SW480 (cell line): ENCODE data around the gene SYNJ2.

Experiments used
- DNase-seq: peaks from one replicate; pipeline ENCODE4 v3.0.0-alpha.2; 2016; ENCODE audit warnings: low spot score

The SYNJ2 gene

DNA sequence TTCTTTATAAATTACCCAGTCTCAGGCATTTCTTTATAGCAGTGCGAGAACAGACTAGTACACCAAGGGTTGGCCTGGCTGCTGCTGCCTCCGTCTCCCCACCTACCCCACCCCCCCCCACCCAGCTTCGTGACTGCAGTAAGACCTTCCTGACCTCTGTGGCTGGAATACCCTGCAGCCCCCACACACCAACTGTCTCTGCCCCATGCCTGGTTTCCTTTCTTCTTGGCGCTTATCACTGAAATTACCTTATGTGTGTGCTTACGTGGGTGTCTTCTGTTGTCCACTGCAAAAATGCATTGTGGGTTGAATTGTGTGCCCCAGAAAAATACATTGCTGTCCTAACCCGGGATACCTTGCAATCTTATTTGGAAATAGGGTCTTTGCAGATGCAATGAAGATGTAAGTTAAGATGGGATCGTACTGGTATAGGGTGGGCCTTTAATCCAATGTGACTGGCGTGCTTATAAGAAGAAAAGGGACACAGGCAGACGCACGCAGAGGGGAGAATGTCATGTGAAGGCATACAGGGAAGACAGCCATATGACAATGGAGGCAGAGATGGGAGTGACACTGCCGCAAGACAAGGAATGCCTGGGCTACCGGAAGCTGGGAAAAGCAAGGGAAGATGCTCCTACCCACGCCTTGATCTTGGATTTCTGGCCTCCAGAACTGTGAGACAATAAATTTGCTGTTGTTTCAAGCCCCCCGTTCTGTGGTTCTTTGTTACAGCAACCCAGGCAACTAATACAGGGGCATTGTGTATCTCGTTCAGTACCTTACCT, 15.4 kb downstream of the SYNJ2 start:
- DNase-seq = no peak

DNA sequence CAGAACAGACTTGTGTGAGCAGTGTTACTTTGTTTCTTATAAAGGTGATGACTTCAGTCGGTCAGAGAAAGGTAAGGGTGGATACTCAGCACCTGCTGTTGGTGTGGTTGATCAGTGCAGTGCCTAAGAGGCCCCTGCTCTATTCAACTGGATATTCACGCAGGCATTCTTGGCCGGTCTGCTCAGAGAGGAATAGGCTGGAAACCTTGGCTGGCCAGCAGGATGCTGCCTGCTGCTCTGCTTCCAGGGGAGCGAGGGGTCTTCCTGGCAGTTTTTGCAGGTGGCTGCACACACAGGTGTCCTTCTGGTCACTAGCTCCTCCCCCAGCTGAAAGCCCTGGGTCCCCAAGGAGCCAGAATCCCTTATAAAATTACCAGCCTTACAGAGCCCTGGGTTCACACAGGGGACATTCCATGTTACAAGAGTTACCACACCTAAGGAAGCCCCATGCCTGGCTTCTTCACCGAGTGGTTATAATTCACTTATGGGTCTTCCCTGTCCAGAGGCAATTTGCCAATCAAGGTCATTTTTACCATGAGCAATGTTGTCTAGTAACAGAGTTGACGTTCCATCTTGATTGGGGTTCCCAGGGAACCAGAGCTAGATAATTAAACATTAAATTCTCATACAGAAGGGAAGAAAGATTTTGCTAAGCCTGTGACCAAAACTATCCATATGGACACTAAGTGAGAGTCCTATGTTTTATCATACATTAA, 16.4 kb downstream of the SYNJ2 start:
- DNase-seq = no peak

DNA sequence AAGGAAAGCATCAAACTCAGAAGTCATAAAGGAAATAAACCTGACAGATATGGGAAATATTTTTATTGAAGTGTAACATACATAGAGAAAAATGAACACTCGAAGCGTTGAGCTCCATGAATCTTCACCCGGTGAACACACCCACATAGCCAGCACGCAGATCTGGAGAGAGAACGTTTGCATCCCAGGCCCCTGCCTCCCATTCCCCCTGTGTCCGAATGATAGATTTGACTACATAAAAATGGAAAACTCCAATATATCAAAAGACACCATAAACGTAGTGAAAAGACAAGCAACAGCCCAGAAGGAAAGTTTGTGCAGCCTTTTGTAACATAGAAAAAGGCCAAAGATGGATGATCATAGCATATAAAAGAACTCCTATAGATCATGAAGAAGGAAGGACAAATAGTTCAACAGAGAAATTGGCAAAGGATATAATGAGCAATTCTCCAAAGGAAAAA, 17.1 kb downstream of the SYNJ2 start:
- DNase-seq = no peak

DNA sequence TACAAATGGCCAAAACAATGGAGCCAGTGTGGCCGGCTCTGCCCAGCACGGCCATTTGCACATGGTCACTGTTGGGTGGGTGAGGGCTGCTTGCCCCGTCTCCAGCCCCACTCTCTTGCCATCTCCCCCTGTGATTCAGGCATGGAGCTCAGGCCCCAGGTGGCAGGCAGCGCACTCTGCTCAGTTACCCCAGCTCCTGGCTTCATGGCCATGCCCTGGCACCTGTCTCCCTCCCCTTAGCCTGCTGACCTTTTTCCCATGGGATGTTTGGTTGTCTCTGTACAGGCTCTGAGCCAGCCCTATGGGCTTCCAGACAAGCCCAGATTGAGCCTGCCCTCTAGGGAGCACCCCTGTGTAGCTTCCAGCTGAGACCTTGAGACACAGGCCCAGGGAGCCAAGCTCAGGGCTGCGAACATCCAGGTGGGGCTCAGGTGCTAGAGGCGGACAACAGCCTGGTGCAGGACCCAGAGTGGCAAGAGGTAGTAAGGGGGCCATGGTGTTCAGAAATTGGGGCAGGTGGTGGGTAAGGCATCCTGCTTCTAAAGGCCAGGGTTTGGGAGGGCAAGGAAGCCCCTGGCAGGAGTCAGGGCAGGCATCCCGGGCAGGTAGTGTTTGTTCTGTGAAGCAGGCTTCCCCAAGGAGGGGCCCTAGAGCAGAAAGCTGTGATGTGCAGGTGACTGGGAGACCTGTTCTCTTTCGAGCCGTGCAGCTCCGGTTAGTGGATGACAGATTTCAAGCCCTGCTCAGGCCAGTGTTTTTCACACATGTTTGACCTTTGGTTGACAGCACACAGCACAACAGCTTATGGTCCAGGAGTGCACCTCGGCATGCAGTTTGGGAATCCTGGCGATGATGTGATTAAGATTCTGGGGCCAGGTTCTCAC, 17.7 kb downstream of the SYNJ2 start:
- DNase-seq = no peak

DNA sequence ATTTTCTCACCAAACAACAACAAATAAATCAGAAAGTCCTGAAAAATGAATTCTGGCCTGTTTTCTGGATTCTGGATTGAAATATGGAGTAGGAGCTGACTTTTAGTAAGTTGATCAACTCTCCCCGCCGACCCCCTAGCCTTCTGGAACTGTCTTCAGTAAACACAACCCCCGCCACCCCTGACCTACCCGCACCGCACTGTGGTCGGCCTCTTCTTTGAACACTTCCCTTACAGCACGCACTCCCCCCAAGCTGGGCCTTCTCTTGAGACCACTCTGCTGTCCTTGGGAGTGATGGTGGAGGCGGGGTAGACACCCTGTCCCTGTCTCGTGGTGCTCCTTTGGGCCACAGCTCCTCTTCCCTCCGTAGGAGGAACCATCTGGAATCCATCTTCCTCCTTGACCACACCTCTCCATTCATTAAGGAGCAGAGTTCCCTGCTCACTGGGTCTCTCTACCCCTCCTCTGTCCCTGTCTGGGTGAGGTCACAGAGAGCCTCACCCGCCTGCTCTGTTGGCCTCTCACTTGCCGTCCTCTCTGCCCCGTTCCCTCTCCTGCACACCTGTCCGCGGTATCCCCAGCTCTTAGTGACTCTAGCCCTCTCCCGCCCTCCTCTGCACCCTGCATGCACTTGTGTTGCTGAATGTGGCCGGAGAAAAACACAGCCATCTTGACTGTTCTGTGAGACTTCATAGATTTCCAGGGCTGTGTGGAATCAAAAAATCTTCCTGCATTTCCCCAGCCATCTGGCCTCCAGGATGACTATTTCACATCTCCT, 19.1 kb downstream of the SYNJ2 start:
- no peak for DNase-seq

DNA sequence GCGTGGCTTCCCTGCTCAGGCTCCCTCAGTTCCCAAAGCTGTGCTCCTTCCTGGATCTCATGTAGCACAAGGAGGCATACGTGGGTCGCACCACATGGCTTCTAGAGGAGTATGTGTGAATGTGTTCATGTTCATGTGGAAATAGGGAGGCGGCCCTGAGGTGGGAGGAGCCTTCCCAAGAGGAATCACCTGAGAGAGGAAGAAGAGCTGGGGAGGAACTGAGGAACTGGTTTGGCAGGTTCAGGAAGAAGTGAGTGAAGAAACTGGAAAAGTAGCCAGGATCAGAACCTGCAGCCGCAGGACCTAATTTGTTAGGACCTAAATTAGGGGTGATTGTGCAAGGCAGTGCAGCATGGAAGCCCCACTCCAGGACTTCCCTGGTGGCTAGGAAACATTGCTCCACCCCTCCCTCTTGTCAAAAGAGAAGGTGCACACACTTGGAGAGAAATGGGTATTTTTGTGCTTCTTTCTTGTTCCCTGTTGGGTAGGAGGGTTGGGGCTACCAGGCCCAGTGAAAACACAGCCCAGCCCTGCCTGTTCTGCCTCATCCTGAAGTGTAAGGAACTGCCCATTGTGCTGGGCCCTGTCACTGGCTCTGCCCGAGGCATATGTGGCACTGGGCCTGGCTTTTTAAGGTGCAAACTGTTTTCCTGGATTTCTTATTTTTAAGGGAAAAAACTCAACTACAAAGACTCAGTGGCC, 20.7 kb downstream of the SYNJ2 start:
- no peak for DNase-seq

DNA sequence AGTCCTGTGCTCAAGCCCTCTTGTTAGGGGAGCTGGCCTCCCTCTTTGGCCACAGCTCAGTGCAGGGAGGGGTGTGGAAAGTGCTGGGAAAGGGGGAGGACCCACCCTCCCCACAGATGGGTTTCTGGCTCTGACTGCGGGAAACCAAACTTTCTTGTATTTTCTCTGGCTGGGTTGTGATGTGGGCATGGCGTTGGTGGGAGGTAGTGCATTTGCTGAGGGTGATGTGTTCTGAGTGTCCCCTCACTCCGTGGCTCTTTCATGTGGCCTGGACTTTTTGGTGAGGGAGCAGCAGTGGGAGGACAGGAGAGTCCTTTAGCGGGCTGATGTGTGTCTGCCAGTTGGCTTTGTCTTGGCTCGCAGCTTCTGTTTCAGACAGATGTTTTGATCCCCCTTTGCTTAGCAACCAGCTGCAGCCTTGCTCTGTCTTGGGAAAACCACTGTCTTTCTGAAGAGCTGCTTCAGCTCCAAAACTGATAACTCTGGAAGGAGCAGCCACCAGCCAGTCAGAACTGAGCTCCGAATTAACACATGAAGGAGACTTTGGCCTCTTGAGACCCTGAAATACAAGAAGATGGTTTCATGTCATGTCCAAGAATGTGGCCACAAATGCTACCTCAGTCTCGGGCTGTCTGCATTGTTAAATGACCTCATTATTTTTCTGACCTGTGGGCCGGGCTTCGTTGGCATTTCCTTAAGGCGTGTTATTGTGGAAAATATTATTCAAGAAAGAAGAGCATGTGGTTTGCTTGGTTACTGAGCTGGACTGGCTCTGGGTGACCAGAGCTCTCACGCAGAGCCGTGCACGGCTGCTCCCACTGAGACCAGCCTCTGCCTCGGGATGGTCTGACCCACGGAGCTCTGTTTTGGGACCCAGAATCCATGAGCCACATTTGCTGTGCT, 21.5 kb downstream of the SYNJ2 start:
- no peak for DNase-seq

DNA sequence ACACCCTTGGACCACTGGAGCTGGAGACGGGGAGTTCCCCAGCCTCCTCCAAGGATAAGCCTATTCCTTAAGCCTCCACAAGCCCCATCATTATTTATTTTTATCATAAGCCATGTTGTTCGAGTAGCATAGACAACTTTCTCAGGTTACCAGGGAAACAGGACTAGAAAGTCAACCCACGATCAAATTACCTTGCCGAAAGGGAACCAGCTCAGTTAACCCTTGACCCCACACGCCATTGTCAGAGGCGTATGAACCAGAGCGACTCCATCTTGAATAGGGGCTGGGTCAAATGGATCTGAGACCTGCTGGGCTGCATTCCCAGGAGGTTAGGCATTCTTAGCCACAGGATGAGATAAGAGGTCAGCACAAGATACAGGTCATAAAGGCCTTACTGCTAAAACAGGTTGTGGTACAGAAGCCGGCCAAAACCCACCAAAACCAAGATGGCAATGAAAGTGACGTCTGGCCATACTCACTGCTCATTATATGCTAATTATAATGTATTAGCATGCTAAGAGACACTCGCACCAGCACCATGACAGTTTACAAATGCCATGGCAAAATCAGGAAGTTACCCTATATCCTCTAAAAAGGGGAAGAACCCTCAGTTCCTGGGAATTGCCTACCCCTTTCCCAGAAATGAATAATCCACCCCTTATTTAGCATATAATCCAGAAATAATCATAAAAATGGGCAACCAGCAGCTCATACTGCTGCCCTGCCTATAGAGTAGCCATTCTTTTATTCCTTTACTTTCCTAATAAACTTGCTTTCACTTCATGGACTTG, 22.4 kb downstream of the SYNJ2 start:
- DNase-seq = no peak

DNA sequence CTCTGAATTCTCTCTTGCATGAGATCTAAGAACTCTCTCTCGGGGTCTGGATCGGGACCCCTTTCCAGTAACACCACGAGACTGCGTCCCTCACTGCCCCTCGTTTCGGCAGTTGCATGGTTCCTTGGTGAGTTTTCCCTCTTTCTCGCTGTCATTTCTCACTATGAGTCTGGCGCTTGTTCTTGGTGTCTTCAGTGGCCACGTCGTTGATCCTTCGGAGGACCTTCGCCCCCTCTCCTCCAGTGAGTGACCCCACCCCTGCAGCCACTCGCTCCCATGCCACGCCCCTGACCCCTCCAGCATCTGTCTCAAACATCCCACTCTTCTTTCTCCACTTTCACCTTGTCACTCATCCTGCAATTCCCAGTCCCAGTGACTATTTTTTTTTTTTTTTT, 23.0 kb downstream of the SYNJ2 start:
- DNase-seq = no peak

DNA sequence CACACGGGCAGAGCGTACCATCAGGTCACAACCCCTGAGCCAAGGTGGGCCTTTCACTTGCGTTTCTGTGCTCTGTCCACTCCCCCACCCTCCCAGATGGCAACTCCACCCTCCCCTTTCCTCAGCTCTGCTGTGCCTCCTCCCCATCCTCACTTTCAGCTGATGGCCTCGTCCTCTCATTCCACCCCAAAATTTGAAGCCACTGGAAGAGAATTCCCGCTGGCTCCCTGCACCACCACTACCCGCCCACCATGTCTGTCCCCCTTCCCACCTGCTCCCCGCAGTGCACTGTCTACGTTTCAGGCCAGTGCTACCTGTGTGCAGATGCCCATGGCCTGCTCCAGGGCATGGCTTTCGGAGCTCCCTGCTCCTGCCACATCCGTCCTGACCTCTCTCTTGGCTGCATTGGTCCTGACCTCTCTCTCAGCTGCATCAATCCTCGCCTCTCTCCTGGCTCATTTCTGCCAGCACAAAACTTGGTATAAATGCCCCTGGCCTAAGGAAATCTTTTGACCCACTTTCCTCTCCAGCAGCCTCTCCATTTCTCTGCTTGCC, 24.0 kb downstream of the SYNJ2 start:
- no peak for DNase-seq

DNA sequence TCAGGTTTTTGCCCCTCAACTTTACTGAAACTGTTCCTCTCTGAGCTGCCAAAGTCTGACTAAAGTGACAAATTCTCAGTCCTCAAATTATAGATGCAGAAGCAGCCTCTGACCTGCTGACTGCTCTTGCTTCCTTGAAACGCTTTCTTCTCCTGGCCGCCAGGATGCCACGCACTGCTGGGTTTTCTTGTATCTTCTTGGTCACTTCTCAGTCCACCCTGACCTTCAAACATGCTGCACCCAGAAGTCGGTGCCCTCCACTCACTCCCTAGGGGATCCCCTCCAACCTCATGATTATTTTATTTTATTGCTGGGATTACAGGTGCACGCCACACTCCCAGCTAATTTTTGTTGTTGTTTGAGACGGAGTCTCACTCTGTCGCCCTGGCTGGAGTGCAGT, 24.7 kb downstream of the SYNJ2 start:
- no peak for DNase-seq

DNA sequence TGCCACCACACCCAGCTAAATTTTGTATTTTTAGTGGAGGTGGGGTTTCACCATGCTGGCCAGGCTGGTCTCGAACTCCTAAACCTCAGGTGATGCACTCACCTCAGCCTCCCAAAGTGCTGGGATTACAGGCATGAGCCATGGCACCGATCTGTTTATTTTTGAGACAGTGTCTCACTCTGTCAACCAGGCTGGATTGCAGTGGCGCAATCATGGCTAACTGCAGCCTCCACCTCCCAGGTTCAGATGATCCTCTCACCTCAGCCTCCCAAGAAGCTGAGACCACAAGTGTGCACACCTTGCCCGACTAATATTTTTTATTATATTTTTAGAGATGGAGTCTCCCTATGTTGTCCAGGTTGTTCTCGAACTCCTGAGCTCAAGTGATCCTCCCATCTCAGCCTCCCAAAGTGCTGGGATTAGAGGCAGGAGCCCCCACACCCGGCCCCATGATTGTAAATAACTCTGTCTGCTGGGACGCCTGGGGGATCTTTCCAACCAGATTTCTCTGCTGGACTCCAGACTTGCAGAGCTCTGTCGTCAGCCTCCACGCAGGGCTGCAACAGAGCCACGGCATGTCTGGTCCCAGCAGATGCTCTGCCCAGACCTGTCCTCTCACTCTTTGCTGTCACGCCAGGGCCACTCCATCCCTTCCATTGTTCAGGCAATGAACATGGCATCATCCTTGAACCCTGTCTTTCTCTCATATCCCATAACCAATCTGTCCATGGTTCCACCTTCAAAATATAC, 25.3 kb downstream of the SYNJ2 start:
- DNase-seq = no peak

DNA sequence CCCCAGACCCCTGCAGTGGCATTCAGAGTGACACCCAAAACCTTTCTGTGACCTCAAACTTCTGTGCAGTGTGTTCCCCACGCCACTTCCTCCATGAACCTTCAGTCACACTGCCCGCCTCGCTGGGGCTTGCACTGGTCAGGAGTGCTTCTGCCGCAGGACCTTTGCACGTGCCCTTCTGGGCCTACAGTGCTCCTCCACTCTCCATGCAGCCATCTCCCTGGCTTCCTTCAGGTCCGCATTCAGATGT, 27.1 kb downstream of the SYNJ2 start:
- no peak for DNase-seq

DNA sequence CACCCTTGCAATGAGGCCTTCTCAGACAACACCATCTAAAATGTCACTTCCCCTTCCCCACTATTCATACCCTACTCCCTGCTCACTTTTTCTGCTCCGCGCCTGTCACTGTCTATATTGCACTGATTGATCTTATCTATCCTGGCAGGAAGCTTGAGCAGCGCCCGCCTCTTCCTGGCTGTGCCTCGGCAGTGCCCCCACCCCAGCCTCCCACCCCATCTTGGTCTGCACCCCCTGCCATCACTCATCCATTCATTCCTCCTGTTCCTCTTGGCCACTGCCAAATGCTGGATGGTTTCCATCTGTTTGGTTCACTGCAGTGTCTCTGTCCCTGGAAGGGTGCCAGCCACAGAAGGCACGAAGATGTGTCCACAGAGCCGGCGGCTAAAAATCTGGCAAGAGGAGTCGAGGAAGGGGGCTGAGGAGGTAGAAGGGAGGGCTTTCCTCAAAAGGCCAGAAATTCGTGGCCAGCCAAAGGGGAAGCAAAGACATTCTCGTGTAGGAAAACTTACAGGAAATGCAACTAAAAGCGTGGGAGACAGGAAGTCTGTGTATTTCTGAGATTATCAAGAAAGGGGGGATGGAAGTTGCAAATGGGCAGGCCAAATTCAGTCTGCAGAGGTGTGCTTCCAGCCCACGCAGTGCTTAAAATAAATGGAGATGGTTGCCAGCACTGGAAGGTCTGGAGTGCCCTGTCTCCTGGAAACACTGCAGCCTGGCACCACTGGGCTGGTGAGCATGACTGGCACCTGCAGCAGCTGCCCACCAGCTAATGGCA, 27.6 kb downstream of the SYNJ2 start:
- no peak for DNase-seq

DNA sequence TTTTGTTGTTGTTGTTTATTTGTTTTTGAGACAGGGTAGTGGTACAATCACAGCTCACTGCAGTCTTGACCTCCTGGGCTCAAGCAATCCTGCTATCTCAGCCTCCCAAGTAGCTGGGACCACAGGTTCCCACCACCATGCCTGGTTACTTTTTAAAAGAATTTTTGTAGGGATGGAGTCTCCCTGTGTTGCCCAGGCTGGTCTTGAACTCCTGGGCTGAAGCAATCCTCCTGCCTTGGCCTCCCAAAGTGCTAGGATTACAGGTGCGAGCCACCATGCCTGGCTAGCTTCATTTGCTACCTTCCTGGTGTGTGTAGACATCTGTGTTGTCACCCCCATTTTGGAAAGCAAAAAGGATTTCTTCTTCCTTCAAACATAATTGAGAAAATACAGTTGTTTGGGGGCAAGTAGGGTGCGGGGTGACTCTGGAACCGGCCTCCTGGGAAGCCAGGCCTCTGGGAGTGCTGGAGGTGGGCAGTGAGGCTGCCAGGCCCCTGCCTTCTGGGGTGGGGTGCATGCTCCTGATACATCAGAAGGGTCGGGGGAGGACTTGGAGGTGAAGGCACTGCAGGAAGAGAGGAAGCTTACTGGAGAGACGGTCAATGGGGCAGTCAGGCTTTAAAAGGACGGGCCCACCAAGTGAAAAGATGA, 28.4 kb downstream of the SYNJ2 start:
- no peak for DNase-seq

DNA sequence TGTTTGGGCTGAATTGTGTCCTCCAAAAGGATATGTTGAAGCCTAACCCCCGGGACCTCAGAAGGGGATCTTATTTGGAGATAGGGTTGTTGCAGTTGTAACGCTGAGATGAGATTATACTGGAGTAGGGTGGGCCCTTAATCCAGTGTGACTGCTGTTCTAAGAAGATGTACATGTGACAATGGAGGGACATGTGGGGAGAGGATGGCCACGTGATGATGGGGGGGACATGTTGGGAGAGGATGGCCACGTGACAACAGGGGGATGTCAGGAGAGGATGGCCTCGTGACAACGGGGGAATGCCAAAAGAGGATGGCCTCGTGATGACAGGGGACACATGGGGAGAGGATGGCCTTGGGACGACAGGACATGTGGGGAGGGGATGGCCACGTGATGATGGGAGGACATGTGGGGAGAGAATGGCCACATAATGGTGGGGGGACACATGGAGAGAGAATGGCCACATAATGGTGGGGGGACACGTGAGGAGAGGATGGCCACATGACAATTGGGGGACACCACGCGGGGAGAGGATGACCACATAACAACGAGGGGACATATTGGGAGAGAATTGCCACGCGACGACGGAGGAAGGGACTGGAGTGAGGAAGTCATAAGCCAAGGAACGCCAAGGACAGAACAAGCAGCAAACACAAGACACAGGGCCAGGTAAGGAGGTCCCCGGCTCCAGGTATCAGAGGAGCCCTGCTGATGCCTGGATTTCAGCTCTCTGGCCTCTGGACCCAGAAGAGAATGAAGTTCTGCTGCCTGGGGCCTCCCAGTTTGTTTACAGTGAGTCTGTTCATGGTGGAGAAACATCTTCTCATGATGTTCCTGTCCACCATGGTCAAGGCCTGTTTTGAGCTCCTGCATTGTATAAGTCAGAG, 29.2 kb downstream of the SYNJ2 start:
- DNase-seq = no peak
